GM18868 (cell line): ENCODE results near the gene PRR29.
"Not testable (repeated sequence)": the region's sequence is repeated elsewhere in the genome, so short reads cannot be mapped to it uniquely, and the experiment has no call there.

Experiments
- ATAC-seq: cut with Tn5 transposase; IDR thresholded peaks from one replicate; pipeline ENCODE4 v1.9.1; 2021; ENCODE audit warnings: mild to moderate bottlenecking, moderate library complexity; ENCODE audit not compliant: unreplicated experiment

PRR29 gene

GRCh38 chr17:63995626-63996025 lies 2.5 kb upstream of the PRR29 start:
- no peak for ATAC-seq

GRCh38 chr17:63996430-63997182 lies 1.5 kb upstream of the PRR29 start:
- no peak for ATAC-seq

GRCh38 chr17:63997341-63998048 lies 656 bp upstream of the PRR29 start:
- no peak for ATAC-seq

DNA sequence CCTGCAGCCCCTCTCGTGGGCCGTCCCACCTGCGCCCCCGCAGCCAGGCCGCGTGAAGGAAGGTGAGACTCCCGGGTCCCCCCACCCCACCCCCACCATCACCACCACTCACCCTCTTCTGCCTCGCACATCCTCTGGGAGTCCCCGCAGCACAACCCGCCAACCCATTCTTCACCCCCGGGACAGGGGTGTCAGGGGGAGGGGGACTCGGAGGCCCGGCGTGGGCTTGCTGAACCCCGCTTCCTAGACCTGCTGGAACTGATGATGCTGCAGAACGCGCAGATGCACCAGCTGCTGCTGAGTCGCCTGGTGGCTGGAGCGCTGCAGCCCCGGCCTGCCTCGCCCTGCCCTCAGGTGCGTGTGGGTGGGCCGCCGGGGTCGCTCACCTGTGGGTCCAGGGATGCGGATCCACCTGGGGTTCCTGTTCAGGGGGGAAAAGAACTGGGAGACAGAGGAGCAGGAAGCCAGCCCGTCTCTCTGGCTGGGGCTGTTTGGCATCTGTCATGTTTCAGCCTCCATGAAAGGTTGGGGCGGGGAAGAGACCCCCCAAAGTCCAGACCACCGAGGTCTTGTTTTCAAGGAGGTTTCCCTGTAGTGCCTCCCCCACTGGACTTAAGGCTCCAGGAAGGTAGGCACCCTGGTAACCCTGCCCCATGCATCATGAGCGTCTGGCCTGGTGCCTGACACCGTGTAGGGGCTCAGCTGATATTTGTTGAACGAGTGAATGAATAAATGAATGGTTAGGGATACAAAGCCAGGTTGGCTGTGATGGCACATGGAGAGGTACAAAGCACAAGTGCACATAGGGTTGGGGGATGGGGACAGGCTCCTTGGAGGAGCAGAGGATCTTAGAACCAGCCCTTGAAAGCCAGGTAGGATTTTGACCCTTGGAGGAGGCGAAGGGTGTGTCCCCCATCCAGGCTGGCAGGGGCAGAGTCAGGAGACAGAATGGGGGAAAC lies 849 bp downstream of the PRR29 start:
- no peak for ATAC-seq

DNA sequence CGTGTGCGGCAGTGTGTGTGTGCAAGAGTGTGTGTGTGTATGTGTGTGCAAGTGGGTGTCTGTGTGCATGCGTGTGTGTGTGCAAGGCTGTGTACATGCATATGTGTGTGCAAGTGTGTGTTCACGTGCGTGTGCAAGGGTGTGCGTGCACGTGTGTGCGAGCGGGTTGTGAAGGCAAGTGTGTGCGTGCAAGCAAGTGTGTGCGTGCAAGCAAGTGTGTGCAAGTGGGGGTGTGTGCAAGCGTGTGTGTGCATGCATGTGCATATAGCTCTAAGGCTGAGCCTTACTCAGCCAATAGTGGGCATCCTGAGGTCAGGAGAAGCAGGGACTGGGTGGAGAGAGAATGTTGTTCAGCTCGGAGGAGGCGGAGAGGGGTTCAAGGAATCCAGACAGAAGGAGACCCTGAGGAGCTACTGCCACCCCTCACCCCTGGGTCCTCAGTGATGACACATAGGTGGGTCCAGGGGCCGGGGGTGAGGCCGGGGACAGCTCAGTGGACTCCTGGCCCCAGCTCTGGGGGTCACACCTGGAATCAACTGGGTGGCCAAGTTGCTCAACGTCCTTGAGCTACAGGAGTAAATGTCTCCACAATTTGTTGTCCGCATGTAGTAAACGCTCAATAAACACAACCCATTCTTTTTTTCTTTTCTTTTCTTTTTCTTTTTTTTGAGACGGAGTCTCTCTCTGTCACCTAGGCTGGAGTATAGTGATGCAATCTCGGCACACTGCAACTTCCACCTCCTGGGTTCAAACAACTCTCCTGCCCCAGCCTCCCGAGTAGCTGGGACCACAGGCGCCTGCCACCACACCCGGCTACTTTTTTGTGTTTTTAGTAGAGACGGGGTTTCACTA lies 1.8 kb downstream of the PRR29 start:
- ATAC-seq, result no peak

- ATAC-seq, result no peak
These were observed 3.0 kb downstream of the PRR29 start for GRCh38 chr17:64001091-64001579.

- no peak for ATAC-seq
These were observed 3.8 kb downstream of the PRR29 start for GRCh38 chr17:64001763-64002529.

DNA sequence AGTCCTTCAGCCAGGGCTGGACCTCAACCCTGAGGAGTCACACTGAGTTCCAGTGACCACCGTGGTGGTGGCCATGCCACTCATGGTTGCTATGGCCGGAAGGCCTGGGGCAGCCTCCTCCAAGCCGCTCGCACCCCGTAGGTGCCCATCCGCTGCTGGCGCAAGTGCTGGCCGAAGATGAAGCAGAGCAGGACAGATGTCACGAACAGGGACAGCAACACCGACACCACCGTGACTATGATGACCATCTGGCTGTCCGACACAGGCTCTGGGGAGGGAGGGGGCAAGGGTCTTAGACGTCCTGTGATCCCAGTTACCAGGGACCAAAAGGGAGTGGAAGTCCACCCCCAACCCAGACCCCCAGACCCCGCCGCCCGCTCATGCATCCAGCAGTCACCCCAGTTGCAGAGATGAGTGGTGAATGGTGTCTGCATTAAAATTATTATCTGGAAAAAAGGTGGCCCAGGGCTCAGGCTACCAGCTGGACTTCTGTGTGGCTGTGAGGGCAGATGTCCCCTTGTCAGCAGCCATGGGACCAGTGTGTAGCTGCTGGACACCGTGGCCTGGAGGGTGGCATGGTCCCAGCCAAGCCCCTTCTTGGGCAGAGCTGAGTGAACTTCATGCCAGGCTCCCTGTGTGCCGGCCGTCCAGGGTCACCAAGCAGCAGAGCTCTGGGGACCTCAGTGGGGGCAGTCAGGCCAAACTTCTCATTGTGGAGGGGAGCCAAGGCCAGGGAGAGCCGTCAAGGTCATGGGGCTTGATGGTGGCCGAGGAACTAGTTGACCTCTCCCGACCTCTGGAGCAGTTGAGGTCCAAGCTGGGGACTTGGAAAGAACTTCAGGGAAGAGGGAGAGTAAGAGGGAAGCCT lies 4.7 kb downstream of the PRR29 start:
- no peak for ATAC-seq

DNA sequence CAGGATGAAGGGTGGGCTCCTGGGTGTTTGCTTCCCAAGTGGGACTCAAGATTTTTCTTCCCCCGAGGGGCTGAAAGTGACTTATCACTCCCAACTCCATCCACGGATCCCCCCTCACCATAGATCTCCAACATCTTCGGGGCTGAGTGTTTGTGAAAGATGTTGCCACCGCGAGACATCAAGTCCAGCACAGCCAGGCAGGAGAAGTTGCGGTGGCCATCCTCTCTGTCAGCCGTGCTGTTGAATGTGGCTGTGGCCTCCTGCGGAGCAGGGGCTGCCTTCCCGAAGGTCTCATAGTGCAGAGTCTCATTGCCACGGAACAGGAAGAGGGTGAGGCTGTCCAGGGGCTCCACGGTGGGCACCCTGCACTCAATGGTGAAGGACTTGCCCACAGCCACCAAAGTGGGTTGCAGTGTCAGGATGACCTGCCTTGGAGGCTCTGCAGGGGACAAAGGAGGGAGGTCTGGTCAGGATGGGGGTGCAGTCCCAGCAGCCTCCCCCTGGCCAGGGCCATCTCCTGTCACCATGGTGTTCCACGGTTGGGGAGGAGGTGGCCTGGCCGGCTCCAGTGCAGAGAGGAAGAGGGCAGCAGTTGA lies 5.5 kb downstream of the PRR29 start:
- ATAC-seq, result no peak

DNA sequence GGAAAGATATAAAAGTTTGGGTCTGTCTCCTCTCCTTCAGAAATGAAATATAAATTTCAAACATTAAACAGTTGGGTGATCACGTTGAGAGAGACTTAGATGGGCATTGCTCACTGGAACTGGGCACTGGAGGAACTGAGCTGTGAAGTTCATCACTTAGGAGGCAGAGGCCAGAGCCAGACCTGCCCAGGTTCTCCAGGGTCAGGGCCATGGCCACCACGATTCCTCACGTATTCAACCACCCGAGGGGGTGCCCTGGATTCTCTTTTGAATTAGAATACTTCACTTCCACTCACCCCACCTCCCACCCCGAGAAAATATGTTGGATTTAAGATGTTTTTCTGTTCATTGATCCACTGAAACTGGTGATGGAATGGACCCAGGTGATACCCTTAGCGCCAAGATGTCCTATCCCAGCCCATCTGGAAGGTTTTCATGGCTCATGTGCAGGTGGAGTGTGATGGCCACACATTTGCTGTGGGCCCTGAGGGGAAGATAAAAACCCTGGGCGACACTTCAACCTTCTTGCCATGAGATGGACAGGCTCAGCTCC lies 6.1 kb downstream of the PRR29 start:
- no peak for ATAC-seq

- ATAC-seq, result no peak
These were observed 7.0 kb downstream of the PRR29 start for GRCh38 chr17:64004903-64005733.

GRCh38 chr17:64005734-64006167 lies 7.6 kb downstream of the PRR29 start:
- ATAC-seq, result no peak

GRCh38 chr17:64006361-64007088 lies 8.4 kb downstream of the PRR29 start:
- no peak for ATAC-seq

- ATAC-seq, result not testable (repeated sequence)
These were observed 9.1 kb downstream of the PRR29 start for GRCh38 chr17:64007089-64007837.

DNA sequence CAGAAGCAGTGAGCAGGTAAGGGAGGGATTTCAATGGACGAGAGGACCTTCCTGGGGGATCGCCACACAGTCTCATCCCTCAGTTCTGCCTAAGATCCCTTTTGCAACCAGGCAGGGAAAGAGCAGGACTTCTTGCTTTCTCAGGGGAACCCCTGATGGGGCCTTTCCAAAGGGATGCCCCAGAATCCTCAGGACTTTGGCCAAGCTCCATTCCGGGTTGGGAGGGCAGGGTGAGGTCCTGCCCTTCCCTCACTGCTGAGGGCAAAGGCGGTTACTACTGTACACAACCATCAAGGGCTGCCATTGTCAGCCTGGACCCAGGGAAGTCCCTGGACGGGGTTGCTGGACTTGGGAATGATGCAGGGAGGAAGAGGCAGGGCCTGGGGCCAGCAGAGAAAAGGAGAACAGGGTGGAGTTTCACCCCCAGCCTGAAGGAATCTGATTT lies 9.7 kb downstream of the PRR29 start:
- no peak for ATAC-seq
